GM23338 (cell line): Measurements from ENCODE around the gene BHLHA15. TPM values are rescaled to one million over a fixed set of nuclear protein-coding genes. Genes with fewer than 3 reads are reported as not detected.

ENCODE experiments used
- ATAC-seq: fragments of 200-7000 bp; cut with Tn5 transposase; 3 replicates; pipeline ENCODE4 v1.9.1; 2020
- DNase-seq: peaks from one replicate; pipeline ENCODE4 v3.0.0-alpha.2; 2015; ENCODE audit warnings: low spot score
- H2AFZ ChIP-seq: fragments of 200-600 bp; sonication (generic); 2 replicates; pipeline ENCODE4 v1.8.0; 2016; ENCODE audit warnings: antibody characterized with exemption, mild to moderate bottlenecking, moderate library complexity
- H3F3A ChIP-seq: fragments of 200-600 bp; sonication (generic); replicated peaks from 2 replicates; pipeline ENCODE4 v1.8.0; 2017; ENCODE audit warnings: antibody characterized with exemption, mixed run types, low read depth
- H3K27ac ChIP-seq: fragments of 200-600 bp; sonication (generic); 2 replicates; pipeline ENCODE4 v1.6.1; 2016; ENCODE audit warnings: low read depth
- H3K27me3 ChIP-seq: fragments of 200-600 bp; sonication (generic); 2 replicates; pipeline ENCODE4 v1.8.0; 2016; ENCODE audit warnings: mild to moderate bottlenecking, mixed run types, moderate library complexity; ENCODE audit not compliant: insufficient read depth
- H3K36me3 ChIP-seq: fragments of 200-600 bp; sonication (generic); 2 replicates; pipeline ENCODE4 v1.8.0; 2016; ENCODE audit warnings: mild to moderate bottlenecking; ENCODE audit not compliant: insufficient read depth
- H3K4me1 ChIP-seq: fragments of 200-600 bp; sonication (generic); 2 replicates; pipeline ENCODE4 v1.8.0; 2016; ENCODE audit warnings: mild to moderate bottlenecking, moderate library complexity; ENCODE audit not compliant: insufficient read depth
- H3K4me2 ChIP-seq: fragments of 200-600 bp; sonication (generic); 2 replicates; pipeline ENCODE4 v1.7.1; 2017; ENCODE audit warnings: mixed run types
- H3K4me3 ChIP-seq: fragments of 200-600 bp; sonication (generic); 2 replicates; pipeline ENCODE4 v1.6.1; 2016; ENCODE audit warnings: mixed run types
- H3K79me2 ChIP-seq: fragments of 200-600 bp; sonication (generic); replicated peaks from 2 replicates; pipeline ENCODE4 v1.8.0; 2017; ENCODE audit warnings: mild to moderate bottlenecking; ENCODE audit not compliant: insufficient read depth
- H3K9me2 ChIP-seq: fragments of 200-600 bp; sonication (generic); 2 replicates; pipeline ENCODE4 v1.8.0; 2017; ENCODE audit not compliant: insufficient read depth
- H4K20me1 ChIP-seq: fragments of 200-600 bp; sonication (generic); replicated peaks from 2 replicates; pipeline ENCODE4 v1.8.0; 2017; ENCODE audit warnings: mild to moderate bottlenecking; ENCODE audit not compliant: insufficient read depth
- H3K27ac Mint-ChIP-seq: 2 replicates; pipeline ENCODE4 v1.8.0; 2020; ENCODE audit warnings: inconsistent platforms, mild to moderate bottlenecking, moderate library complexity, mixed read lengths
- H3K27me3 Mint-ChIP-seq: 3 replicates; pipeline ENCODE4 v1.8.0; 2022; ENCODE audit warnings: low read depth, mild to moderate bottlenecking, moderate library complexity, mixed read lengths, inconsistent platforms; ENCODE audit not compliant: insufficient read depth, poor library complexity
- H3K36me3 Mint-ChIP-seq: 3 replicates; pipeline ENCODE4 v1.8.0; 2021; ENCODE audit warnings: low read depth, mild to moderate bottlenecking, inconsistent platforms, moderate library complexity, mixed read lengths
- H3K4me1 Mint-ChIP-seq: 3 replicates; pipeline ENCODE4 v1.8.0; 2020; ENCODE audit warnings: mild to moderate bottlenecking, inconsistent platforms, mixed read lengths
- H3K4me3 Mint-ChIP-seq: 3 replicates; pipeline ENCODE4 v1.8.0; 2021; ENCODE audit warnings: moderate library complexity, mild to moderate bottlenecking, inconsistent platforms, mixed read lengths
- H3K9me3 Mint-ChIP-seq: 3 replicates; pipeline ENCODE4 v1.8.0; 2020; ENCODE audit warnings: moderate library complexity, mild to moderate bottlenecking, inconsistent platforms, mixed read lengths
- CREB1 ChIP-seq: fragments of 250-450 bp; sonication (Bioruptor Pico); IDR thresholded peaks from 2 replicates; pipeline ENCODE4 v1.5.0; 2020; ENCODE audit warnings: low read depth, mild to moderate bottlenecking, moderate library complexity
- CTCF ChIP-seq, 2 experiments: fragments of 200-600 bp in 1 of 2; sonication (generic) in 1 of 2; conservative IDR thresholded peaks; 2 replicates each; pipeline versions ENCODE4 v1.5.1 to v1.6.1; 2016 to 2017; ENCODE audit warnings: antibody characterized with exemption in 2 of 2, low read depth in 2 of 2, mild to moderate bottlenecking in 2 of 2, moderate library complexity in 1 of 2
- JUNB ChIP-seq: IDR thresholded peaks from one replicate; pipeline ENCODE4 v1.6.1; 2016; ENCODE audit warnings: antibody characterized with exemption; ENCODE audit not compliant: unreplicated experiment
- STAT1 ChIP-seq: IDR thresholded peaks from one replicate; pipeline ENCODE4 v1.6.1; 2016; ENCODE audit warnings: antibody characterized with exemption; ENCODE audit not compliant: unreplicated experiment
- polyA plus RNA-seq: library from polyadenylated mRNA; unstranded; fragments of >200 nt; fragmentation: Nextera tagmentation; extraction: Ambion mirVana; gene quantifications from 2 replicates; pipeline ENCODE4 v1.2.1, GENCODE V29; 2016
- total RNA-seq: library from RNA; depleted of rRNA; stranded (reverse); fragments of >200 nt; shearing (Covaris generic); gene quantifications from 2 replicates; pipeline ENCODE4 v1.2.3, GENCODE V29; 2014
- TF ChIP-seq, protein P1 (sequence below): IDR thresholded peaks from one replicate; pipeline ENCODE4 v1.6.1; 2018; ENCODE audit warnings: antibody characterized with exemption; ENCODE audit not compliant: unreplicated experiment
- TF ChIP-seq, protein P2 (sequence below): fragments of 250-450 bp; sonication (Bioruptor Pico); IDR thresholded peaks from 2 replicates; pipeline ENCODE4 v1.5.0; 2020; ENCODE audit warnings: mild to moderate bottlenecking, moderate library complexity

The BHLHA15 gene
- total and polyA plus RNA-seq, 2 experiments from 2014 or later: 1.4 to 8.3 TPM

DNA sequence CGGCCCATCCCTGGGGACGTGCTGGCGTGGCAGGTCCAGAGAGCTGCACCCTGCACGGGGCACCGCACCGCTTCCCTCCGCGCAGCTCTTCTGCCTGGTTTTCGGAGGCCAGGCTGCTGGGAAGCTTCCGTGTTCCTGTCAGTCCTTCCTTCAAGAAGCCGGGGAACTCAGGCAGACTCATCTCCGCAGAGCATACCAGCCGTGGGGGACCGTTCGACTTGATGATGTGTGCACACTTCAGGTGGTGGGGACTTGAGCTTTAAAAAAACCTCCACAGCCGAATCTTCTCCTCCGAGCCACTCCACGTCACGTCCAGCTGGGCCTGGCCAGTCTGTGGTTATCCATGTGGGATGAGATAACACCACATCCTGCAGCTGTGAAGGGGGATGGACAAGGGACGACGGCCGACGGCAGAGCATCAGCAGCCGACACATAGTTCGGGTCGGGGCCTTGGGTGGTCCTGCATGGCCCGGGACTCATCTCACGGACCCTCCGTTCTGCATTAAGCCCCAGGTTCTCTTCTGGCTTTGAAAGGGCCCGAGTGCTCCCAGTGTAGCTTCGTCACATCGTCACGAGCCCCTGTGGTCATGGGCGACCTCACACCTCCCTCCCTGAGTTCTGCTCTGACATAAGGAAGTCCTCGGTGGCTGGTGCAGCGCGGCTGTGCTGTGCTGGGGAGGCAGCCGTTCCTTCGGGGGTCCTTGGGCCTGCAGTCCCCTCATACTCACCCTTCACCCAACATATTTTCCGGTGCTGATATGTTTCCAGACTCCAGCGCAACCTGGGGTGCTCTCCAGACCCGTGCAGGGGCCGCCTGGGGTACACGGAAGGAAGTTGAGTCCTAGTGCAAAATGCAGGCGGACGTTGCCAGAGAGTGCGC, 4.5 kb upstream of the BHLHA15 start:
- Histone ChIP-seq H3K9me2 (no peaks in the 10 kb centered on the region), H2AFZ (no peak overlapping the region), H3K79me2 (peaks cover 11% of the 10 kb centered on the region), H3K27me3 (no peaks in the 10 kb centered on the region), H3F3A (no peaks in the 10 kb centered on the region), H4K20me1 (no peaks in the 10 kb centered on the region; the same call in 1 of the 2 replicates), H3K4me1 (no peaks in the 10 kb centered on the region), H3K4me2 (no peak overlapping the region), H3K4me3 (no peak overlapping the region), H3K27ac (no peak overlapping the region), H3K36me3 (no peaks in the 10 kb centered on the region)
- peaks cover 22% of the 10 kb centered on the region for H3K36me3 Mint-ChIP-seq
- H3K4me1 Mint-ChIP-seq: peaks cover 4% of the 10 kb centered on the region; the same call in 2 of the 3 replicates
- no peak for TF ChIP-seq STAT1
- H3K4me3 Mint-ChIP-seq: no peak overlapping the region
- ATAC-seq (no peak), DNase-seq (no peak)
- H3K27me3 Mint-ChIP-seq: peaks cover 8% of the 10 kb centered on the region
- H3K9me3 Mint-ChIP-seq: no peaks in the 10 kb centered on the region
- no peak overlapping the region for H3K27ac Mint-ChIP-seq

DNA sequence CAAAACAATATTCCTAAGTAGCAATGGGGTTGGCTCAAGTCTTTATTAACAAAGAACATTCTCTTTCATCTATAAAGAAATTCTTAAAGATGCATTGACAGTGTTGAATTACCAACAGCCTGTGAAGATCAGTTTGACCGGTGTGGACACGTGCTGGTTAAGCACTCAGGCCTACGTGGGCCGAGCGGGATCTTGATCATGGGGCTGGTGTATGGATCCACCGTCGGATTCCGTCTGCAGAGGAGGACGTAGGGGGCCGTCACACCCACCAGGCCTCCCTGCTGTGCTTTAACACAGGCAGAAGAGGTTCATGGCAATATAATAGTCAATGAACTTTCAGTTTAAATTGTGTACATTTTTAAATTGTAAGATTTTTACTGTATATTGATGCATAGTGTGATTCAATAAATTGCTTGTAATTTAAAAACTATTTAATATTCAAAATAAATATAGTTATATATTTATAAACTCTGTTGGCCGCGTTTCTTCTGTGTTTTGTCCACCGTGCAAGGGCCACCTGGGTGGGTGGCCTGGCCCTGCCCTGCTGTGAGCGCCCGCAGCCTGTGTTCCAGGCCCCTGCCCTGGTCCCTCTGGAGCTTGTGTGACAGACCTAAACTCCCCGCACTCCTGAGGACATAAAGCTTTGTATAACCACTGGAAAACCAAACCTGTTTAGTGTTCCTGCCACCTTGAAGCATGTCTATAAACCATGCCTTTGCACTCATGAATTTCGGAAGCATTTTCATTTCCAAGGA, 1.9 kb upstream of the BHLHA15 start:
- no peaks in the 10 kb centered on the region for H3K4me1 ChIP-seq
- DNase-seq (no peak), ATAC-seq (no peak)
- peaks cover 6% of the 10 kb centered on the region; the same call in 2 of the 3 replicates for H3K4me1 Mint-ChIP-seq
- H3K27ac ChIP-seq: no peak overlapping the region
- H3K9me3 Mint-ChIP-seq: no peaks in the 10 kb centered on the region
- H3K4me2 ChIP-seq: no peak overlapping the region; the same call in 1 of the 2 replicates
- no peaks in the 10 kb centered on the region for H3K79me2 ChIP-seq
- H2AFZ ChIP-seq: no peak overlapping the region
- peak overlapping the region; percentile 65 for H3K4me3 Mint-ChIP-seq
- no peaks in the 10 kb centered on the region; the same call in 1 of the 2 replicates for H4K20me1 ChIP-seq
- H3K27me3 Mint-ChIP-seq: peaks cover 6% of the 10 kb centered on the region
- peaks cover 16% of the 10 kb centered on the region for H3K36me3 Mint-ChIP-seq
- peak overlapping the region; percentile 60; the same call in 1 of the 2 replicates for H3K4me3 ChIP-seq
- H3K27me3 ChIP-seq: no peaks in the 10 kb centered on the region
- H3K9me2 ChIP-seq: no peaks in the 10 kb centered on the region
- H3K36me3 ChIP-seq: no peaks in the 10 kb centered on the region
- H3K27ac Mint-ChIP-seq: no peak overlapping the region
- H3F3A ChIP-seq: no peaks in the 10 kb centered on the region
- TF ChIP-seq, protein P1, sequence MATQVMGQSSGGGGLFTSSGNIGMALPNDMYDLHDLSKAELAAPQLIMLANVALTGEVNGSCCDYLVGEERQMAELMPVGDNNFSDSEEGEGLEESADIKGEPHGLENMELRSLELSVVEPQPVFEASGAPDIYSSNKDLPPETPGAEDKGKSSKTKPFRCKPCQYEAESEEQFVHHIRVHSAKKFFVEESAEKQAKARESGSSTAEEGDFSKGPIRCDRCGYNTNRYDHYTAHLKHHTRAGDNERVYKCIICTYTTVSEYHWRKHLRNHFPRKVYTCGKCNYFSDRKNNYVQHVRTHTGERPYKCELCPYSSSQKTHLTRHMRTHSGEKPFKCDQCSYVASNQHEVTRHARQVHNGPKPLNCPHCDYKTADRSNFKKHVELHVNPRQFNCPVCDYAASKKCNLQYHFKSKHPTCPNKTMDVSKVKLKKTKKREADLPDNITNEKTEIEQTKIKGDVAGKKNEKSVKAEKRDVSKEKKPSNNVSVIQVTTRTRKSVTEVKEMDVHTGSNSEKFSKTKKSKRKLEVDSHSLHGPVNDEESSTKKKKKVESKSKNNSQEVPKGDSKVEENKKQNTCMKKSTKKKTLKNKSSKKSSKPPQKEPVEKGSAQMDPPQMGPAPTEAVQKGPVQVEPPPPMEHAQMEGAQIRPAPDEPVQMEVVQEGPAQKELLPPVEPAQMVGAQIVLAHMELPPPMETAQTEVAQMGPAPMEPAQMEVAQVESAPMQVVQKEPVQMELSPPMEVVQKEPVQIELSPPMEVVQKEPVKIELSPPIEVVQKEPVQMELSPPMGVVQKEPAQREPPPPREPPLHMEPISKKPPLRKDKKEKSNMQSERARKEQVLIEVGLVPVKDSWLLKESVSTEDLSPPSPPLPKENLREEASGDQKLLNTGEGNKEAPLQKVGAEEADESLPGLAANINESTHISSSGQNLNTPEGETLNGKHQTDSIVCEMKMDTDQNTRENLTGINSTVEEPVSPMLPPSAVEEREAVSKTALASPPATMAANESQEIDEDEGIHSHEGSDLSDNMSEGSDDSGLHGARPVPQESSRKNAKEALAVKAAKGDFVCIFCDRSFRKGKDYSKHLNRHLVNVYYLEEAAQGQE: no peak
- TF ChIP-seq, protein P2, sequence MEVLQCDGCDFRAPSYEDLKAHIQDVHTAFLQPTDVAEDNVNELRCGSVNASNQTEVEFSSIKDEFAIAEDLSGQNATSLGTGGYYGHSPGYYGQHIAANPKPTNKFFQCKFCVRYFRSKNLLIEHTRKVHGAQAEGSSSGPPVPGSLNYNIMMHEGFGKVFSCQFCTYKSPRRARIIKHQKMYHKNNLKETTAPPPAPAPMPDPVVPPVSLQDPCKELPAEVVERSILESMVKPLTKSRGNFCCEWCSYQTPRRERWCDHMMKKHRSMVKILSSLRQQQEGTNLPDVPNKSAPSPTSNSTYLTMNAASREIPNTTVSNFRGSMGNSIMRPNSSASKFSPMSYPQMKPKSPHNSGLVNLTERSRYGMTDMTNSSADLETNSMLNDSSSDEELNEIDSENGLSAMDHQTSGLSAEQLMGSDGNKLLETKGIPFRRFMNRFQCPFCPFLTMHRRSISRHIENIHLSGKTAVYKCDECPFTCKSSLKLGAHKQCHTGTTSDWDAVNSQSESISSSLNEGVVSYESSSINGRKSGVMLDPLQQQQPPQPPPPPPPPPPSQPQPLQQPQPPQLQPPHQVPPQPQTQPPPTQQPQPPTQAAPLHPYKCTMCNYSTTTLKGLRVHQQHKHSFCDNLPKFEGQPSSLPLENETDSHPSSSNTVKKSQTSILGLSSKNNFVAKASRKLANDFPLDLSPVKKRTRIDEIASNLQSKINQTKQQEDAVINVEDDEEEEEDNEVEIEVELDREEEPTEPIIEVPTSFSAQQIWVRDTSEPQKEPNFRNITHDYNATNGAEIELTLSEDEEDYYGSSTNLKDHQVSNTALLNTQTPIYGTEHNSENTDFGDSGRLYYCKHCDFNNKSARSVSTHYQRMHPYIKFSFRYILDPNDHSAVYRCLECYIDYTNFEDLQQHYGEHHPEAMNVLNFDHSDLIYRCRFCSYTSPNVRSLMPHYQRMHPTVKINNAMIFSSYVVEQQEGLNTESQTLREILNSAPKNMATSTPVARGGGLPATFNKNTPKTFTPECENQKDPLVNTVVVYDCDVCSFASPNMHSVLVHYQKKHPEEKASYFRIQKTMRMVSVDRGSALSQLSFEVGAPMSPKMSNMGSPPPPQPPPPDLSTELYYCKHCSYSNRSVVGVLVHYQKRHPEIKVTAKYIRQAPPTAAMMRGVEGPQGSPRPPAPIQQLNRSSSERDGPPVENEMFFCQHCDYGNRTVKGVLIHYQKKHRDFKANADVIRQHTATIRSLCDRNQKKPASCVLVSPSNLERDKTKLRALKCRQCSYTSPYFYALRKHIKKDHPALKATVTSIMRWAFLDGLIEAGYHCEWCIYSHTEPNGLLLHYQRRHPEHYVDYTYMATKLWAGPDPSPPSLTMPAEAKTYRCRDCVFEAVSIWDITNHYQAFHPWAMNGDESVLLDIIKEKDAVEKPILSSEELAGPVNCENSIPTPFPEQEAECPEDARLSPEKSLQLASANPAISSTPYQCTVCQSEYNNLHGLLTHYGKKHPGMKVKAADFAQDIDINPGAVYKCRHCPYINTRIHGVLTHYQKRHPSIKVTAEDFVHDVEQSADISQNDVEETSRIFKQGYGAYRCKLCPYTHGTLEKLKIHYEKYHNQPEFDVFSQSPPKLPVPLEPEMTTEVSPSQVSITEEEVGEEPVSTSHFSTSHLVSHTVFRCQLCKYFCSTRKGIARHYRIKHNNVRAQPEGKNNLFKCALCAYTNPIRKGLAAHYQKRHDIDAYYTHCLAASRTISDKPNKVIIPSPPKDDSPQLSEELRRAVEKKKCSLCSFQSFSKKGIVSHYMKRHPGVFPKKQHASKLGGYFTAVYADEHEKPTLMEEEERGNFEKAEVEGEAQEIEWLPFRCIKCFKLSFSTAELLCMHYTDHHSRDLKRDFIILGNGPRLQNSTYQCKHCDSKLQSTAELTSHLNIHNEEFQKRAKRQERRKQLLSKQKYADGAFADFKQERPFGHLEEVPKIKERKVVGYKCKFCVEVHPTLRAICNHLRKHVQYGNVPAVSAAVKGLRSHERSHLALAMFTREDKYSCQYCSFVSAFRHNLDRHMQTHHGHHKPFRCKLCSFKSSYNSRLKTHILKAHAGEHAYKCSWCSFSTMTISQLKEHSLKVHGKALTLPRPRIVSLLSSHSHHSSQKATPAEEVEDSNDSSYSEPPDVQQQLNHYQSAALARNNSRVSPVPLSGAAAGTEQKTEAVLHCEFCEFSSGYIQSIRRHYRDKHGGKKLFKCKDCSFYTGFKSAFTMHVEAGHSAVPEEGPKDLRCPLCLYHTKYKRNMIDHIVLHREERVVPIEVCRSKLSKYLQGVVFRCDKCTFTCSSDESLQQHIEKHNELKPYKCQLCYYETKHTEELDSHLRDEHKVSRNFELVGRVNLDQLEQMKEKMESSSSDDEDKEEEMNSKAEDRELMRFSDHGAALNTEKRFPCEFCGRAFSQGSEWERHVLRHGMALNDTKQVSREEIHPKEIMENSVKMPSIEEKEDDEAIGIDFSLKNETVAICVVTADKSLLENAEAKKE (CRISPR knock-in tag): no peak
- no peak for TF ChIP-seq CREB1
- no peak for TF ChIP-seq CTCF (conservative IDR thresholded peaks at IDR 0.05; ENCODE audit: low read depth in 2 of 2)
- no peak for TF ChIP-seq JUNB
